ENCODE data around the gene DAB2IP.

Gene DAB2IP

GRCh38 chr9:121808781-121809180 lies 157.3 kb downstream of the DAB2IP start:
- in situ Hi-C loops (cut with HindIII; ENCODE audit: low pct_ligation_motif_present, low pct_unique_long_range_greater_than_20kb, low sequenced_read_pairs): no loop called here
- no peak for DNase-seq

GRCh38 chr9:121809356-121810050 lies 158.1 kb downstream of the DAB2IP start:
- in situ Hi-C loops (cut with HindIII; ENCODE audit: low pct_ligation_motif_present, low pct_unique_long_range_greater_than_20kb, low sequenced_read_pairs): no loop called here
- no peak for DNase-seq

- in situ Hi-C loops (cut with HindIII; ENCODE audit: low pct_ligation_motif_present, low pct_unique_long_range_greater_than_20kb, low sequenced_read_pairs): no loop called here
- DNase-seq: no peak
Measured at GRCh38 chr9:121810489-121810888, 159.1 kb downstream of the DAB2IP start.

GRCh38 chr9:121811140-121811539 lies 159.7 kb downstream of the DAB2IP start:
- no peak for DNase-seq
- in situ Hi-C loops (cut with HindIII; ENCODE audit: low pct_ligation_motif_present, low pct_unique_long_range_greater_than_20kb, low sequenced_read_pairs): no loop called here

- in situ Hi-C loops (cut with HindIII; ENCODE audit: low pct_ligation_motif_present, low pct_unique_long_range_greater_than_20kb, low sequenced_read_pairs): no loop called here
- DNase-seq: no peak
Measured at GRCh38 chr9:121811751-121812150, 160.3 kb downstream of the DAB2IP start.

- in situ Hi-C loops (cut with HindIII; ENCODE audit: low pct_ligation_motif_present, low pct_unique_long_range_greater_than_20kb, low sequenced_read_pairs): no loop called here
- DNase-seq: no peak
Measured at GRCh38 chr9:121812159-121812735, 160.8 kb downstream of the DAB2IP start.

- DNase-seq: no peak
- in situ Hi-C loops (cut with HindIII; ENCODE audit: low pct_ligation_motif_present, low pct_unique_long_range_greater_than_20kb, low sequenced_read_pairs): no loop called here
Measured at GRCh38 chr9:121813519-121814210, 162.2 kb downstream of the DAB2IP start.

- no peak for DNase-seq
- in situ Hi-C loops (cut with HindIII; ENCODE audit: low pct_ligation_motif_present, low pct_unique_long_range_greater_than_20kb, low sequenced_read_pairs): no loop called here
Measured at GRCh38 chr9:121814594-121814993, 163.2 kb downstream of the DAB2IP start.

- no peak for DNase-seq
- in situ Hi-C loops (cut with HindIII; ENCODE audit: low pct_ligation_motif_present, low pct_unique_long_range_greater_than_20kb, low sequenced_read_pairs): no loop called here
Measured at GRCh38 chr9:121815084-121815483, 163.7 kb downstream of the DAB2IP start.

GRCh38 chr9:121815546-121816448 lies 164.4 kb downstream of the DAB2IP start:
- no peak for DNase-seq
- in situ Hi-C loops (cut with HindIII; ENCODE audit: low pct_ligation_motif_present, low pct_unique_long_range_greater_than_20kb, low sequenced_read_pairs): no loop called here

- in situ Hi-C loops (cut with HindIII; ENCODE audit: low pct_ligation_motif_present, low pct_unique_long_range_greater_than_20kb, low sequenced_read_pairs): no loop called here
- no peak for DNase-seq
Measured at GRCh38 chr9:121816449-121816817, 165.0 kb downstream of the DAB2IP start.

GRCh38 chr9:121816845-121817450 lies 165.5 kb downstream of the DAB2IP start:
- DNase-seq: no peak
- in situ Hi-C loops (cut with HindIII; ENCODE audit: low pct_ligation_motif_present, low pct_unique_long_range_greater_than_20kb, low sequenced_read_pairs): no loop called here

GRCh38 chr9:121817476-121817875 lies 166.0 kb downstream of the DAB2IP start:
- in situ Hi-C loops (cut with HindIII; ENCODE audit: low pct_ligation_motif_present, low pct_unique_long_range_greater_than_20kb, low sequenced_read_pairs): no loop called here
- no peak for DNase-seq

- in situ Hi-C loops (cut with HindIII; ENCODE audit: low pct_ligation_motif_present, low pct_unique_long_range_greater_than_20kb, low sequenced_read_pairs): no loop called here
- DNase-seq: no peak
Measured at GRCh38 chr9:121818016-121818661, 166.7 kb downstream of the DAB2IP start.

GRCh38 chr9:121818841-121819427 lies 167.5 kb downstream of the DAB2IP start:
- in situ Hi-C loops (cut with HindIII; ENCODE audit: low pct_ligation_motif_present, low pct_unique_long_range_greater_than_20kb, low sequenced_read_pairs): no loop called here
- no peak for DNase-seq

GRCh38 chr9:121819428-121820231 lies 168.2 kb downstream of the DAB2IP start:
- DNase-seq: no peak

More at GRCh38 chr9:121819428-121820231, 168.2 kb downstream of the DAB2IP start:
- in situ Hi-C loops (cut with HindIII; ENCODE audit: low pct_ligation_motif_present, low pct_unique_long_range_greater_than_20kb, low sequenced_read_pairs): no loop called here
